Posterior cingulate gyrus (tissue), 11 donors: Measurements from ENCODE around the gene C1QTNF6.
A peak's percentile ranks its signal among the peaks of the same experiment; 100 is the strongest.

Source experiments
- DNase-seq, 10 donors: peaks; one replicate each; pipeline versions ENCODE4 v3.0.0 to v3.0.0-alpha.2; 2020 to 2021; ENCODE audit warnings: mixed read lengths in 3 of 10
- intact Hi-C: fragments of 100-400 bp; cut with DNase I; formaldehyde crosslinking; loops from one replicate; pipeline ENCODE4 v1.15.1; 2023

Gene C1QTNF6

DNA sequence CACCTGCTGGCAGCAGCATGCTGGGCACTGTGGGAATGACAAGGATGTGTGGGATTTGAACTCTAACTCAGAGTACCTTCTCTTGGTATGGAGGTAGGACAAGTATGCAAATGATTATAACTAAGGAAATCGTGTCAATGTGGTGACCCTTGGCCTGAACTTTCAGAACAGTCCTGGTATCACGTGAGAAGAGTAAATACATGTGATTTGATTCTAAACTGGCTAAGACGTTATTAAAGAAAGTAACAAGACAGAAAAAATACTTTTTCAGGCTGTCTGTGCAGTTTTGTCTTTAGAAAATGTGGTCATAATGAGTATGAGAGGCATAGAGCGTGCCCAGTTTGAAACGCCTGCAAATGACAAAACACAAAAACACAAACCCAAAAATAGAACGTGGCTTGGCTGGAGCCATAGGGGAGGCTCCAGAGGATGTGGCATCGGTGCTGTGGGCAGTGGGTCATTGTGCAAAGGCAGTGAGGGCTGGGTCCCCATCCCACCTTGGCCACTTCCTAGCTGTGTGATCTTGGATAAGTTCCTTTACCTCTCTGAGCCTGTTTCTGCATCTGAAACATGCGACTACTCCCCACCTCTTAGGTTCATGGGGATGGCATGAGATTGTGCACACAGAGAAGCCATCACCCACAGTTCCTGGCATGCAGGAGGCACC, 19.9 kb downstream of the C1QTNF6 start:
- peak in 3 of 10 donors; percentile 0 to 20 (median 7) for DNase-seq
- intact Hi-C loops: no loop called here

- peak in 5 of 10 donors; percentile 6 to 78 (median 64) for DNase-seq
- intact Hi-C loops: no loop called here
Measured at GRCh38 chr22:37167176-37167980, 20.7 kb downstream of the C1QTNF6 start.

DNA sequence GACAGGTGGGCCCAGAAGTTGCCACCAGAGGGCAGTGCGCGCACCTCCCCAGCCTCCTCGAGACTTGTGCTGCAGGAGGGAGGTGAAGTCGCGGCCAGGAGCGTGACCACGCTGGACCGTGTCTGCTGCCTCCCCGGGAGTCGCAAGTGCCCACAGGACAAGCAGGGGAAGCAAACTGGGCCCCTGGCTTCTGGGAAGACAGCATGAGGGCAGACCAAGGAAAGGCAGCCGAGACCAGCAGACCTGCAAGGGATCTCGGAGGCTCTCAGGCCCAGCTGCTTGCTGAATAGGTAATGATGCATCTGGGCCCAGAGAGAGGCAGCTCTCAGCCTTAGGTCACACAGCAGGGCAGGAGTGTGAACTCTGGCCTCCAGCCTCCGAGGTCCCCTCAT, 21.4 kb downstream of the C1QTNF6 start:
- intact Hi-C loops: loop anchor here (1.0 kb wide), 1 partner anchor 32 kb away; no protein-coding TSS in a partner anchor
- DNase-seq: peak; percentile 66 to 98 (median 86)

GRCh38 chr22:37165940-37166674, 21.9 kb downstream of the C1QTNF6 start:
- peak in 3 of 10 donors; percentile 40 to 61 (median 57) for DNase-seq
- intact Hi-C loops: loop anchor here (1.0 kb wide), 1 partner anchor 32 kb away; no protein-coding TSS in a partner anchor

DNA sequence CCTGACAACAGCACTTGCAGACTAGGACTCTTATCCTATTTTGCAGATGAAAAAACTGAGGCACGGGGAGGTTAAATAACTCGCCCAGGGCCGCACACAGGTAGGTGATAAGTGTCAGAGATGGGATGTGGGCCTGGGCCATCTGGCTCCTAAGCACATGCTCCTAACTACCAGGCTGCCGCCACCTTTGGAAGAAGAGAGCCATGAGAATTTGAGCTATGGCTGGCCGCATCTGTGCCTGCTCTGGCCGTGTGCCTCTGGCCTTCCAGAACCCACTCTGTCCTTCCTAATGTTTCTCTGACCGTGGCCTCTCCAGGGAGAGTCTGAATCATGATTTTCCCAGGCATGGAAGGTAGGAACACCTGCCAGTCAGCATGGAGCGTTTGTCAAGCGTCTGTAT, 23.0 kb downstream of the C1QTNF6 start:
- intact Hi-C loops: no loop called here
- DNase-seq: peak in 3 of 10 donors; percentile 21 to 51 (median 51)

DNA sequence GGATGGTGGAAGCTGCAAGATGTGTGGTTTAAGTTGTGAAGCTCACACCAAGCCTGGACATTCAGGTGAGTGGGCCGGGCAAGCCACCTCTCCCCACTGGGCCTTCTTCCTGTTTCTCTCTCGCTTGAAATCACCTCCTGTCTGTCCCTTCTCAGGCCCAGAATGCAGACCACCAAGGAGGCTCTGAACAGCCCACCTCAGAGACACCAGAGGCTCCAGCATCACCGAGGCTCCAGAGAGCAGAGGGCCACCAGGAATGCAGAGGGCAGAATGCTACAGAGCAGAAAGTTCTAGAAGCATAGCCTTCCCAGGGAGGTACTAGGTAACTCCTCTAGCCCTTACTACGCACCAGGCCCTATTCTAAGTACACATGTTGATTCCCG, 23.6 kb downstream of the C1QTNF6 start:
- DNase-seq: peak in 2 of 10 donors; percentile 3 to 8
- intact Hi-C loops: no loop called here

GRCh38 chr22:37163575-37164504, 24.2 kb downstream of the C1QTNF6 start:
- peak in 1 of 10 donors; percentile 52 for DNase-seq
- intact Hi-C loops: no loop called here

DNA sequence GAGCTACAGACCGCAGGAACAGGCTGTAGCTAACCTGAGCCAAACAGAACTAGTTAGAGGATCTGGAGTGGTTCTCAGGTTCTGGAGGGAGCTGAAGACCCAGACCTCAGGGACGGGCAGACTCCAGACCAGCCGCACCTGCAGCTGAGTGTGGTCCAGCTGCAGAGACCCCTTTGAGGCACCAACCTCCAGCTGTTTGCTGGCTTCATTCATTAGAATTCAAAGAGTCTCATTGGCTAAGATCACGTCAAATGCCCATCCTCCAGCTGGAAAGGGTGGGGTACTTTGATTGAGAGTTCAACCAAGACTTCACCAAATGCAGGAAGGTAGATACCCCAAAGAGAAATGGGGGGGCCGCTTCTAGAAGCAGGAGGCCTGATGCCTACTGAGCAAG, 25.0 kb downstream of the C1QTNF6 start:
- DNase-seq: peak in 1 of 10 donors; percentile 24
- intact Hi-C loops: no loop called here

GRCh38 chr22:37162221-37163095, 25.6 kb downstream of the C1QTNF6 start:
- intact Hi-C loops: no loop called here
- DNase-seq: peak in 1 of 10 donors; percentile 10

GRCh38 chr22:37161443-37161842, 26.6 kb downstream of the C1QTNF6 start:
- intact Hi-C loops: no loop called here
- DNase-seq: no peak

- DNase-seq: peak in 1 of 10 donors; percentile 9
- intact Hi-C loops: no loop called here
Measured at GRCh38 chr22:37160027-37160426, 28.0 kb downstream of the C1QTNF6 start.

- no peak for DNase-seq
- intact Hi-C loops: no loop called here
Measured at GRCh38 chr22:37158963-37159290, 29.1 kb downstream of the C1QTNF6 start.

DNA sequence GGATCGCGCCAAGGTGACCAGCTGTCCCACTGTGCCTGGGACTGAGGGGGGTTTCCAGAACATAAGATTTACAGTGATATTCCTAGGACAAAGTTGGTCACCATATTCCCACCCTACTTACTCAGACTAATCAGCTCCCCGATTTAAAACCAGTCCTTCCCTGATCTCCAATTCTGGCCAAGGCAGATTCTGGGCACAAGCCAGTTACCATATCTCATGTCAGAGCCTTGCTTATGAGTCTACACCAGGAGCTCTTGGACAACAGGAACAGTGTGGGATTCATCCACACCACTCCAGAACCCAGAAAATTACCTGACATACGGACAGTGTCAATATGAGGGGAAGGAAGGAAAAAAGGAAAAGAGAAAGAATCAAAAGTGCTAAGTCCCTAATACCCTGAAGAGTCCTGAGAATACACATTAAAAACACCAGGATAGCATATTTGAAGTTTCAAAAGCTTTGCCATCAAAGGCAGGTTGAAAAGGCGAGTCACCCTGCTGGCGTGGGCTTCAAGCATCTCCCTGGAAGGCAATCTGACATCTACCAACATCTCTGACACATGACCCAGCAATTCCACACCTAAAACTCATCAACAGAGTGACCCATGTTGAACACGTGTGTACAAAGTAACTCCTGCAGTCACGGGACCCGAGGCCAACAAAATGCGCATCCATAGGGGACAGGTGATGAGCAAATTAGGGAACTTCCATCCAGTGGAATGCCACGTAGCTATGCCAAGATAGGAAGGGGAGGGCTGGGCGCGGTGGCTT, 30.3 kb downstream of the C1QTNF6 start:
- intact Hi-C loops: no loop called here
- no peak for DNase-seq

DNA sequence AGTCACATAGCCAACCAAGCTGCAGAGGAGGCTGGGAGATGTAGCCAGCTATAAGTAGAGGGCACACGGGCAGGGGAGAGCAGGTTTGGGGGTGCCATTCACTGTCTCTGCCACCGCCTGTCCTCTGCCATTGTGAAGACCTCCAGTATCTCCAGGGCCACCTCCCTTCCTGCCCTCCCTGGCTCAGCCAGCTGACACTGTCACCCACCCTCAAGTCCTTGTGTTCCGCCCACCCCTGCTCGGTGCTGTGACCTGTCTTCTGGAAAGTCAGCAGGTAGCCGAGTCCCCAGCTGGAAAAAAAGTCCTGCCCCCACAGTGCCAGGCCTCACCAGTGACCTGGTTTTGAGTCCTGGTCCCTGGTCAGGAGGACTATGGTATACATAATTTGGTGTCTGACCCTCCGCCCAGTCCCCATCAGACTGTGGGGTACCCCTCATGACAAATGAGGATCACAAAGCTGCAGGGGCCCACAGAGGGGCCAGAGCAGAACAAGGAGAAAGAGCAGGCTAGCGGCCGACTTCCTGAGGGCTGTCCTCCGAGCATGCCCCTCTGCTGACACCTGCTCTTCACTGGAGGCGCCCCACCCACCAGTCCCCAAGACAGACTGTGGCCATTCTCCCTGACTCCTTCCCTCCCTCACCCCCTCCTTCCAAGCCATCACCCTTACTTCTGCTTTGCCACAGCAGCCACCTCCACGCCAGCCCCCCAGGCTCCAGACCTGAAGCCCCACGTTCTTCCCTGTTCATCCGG, 31.2 kb downstream of the C1QTNF6 start:
- intact Hi-C loops: no loop called here

GRCh38 chr22:37155971-37156370, 32.1 kb downstream of the C1QTNF6 start:
- no peak for DNase-seq
- intact Hi-C loops: no loop called here

More for the DNA sequence above, 31.2 kb downstream of the C1QTNF6 start:
- DNase-seq: no peak

DNA sequence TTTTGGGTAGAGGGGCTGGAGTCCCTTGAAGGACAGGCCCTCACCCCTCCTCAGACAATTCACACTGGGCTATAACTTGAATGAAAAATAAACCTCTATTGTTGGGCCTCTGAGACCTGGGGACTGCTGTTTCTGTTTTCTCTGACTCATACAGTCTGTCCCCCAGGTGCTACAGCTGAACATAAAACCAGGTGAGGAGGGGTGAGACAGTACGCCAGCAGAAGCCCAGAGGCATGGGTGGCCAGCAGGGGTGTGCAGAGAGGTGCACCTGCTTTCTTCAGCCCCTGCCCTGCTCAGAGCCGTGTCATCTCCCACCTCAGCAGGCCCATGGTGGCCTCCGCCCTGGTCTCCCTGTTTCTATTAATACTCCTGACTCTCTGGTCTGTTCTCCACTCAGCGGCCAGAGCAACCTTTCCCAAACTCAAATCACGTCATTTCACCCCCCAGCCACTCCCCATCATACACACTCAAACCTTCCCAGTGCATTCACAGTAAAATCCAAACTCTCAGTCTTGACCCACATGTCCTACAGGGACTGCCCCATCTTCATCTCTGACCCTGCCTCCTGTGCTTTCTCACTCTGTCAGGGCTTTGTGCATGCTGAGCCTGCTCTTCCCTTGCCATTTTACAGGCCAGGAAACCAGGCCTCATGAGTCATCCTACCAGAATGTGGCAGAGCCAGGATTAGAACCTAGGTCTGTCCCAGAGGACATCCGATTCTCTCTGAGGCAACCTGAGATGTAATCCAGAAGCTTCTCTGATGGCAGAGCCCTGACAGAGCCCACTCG, 32.9 kb downstream of the C1QTNF6 start:
- intact Hi-C loops: no loop called here
- DNase-seq: no peak

- intact Hi-C loops: no loop called here
- no peak for DNase-seq
Measured at GRCh38 chr22:37153901-37154300, 34.1 kb downstream of the C1QTNF6 start.
